ENCODE results near the gene TSNAXIP1. TPM values are rescaled to one million over a fixed set of nuclear protein-coding genes. Genes with fewer than 3 reads are reported as not detected.
A peak's percentile ranks its signal among the peaks of the same experiment; 100 is the strongest.

The TSNAXIP1 gene
- total and polyA plus RNA-seq, 5 donors from 2014 or later = 0.39 TPM; not detected in 4

DNA sequence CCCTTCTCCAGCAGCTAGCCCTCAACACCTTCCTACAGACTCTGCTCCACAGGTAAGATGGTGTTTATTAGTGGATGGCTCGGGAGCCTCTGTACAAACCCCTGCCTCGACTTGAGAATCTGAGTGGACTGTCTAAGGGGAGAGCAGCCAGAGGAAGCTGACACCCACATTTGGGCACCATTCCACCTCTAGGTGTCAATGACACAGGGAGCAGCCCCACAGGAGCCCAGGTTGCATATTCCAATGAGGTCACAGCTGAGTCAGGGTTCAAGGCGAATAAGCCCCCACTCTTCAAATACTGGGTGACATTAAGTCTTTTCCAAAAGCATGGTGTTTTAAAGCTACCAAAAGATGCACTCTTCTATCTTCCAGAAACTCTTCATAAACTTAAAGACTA is 32.2 kb upstream of the TSNAXIP1 start:
- Mint-ChIP-seq H3K4me3 (no peak overlapping the region), H3K36me3 (peaks cover 16% of the 10 kb centered on the region), H3K27ac (peak overlapping the region in 2 of 3 donors; percentile 19 to 62)

DNA sequence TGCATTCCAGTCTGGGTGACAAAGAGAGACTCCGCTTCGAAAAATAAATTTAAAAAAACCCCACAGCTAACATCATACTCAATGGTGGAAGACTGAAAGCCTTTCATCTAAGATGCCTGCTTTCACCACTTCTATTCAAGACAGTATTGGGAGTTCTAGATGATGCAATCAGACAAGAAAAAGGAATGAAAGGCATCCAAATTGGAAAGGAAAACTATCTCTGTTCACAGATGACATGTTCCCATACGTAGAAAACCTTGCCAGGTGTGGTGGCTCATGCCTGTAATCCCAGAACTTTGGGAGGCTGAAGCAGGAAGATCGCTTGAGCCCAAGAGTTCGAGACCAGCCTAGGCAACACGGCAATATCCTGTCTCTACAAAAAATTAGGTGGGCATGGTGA is 31.4 kb upstream of the TSNAXIP1 start:
- Mint-ChIP-seq H3K4me3 (no peak overlapping the region), H3K27me3 (no peaks in the 10 kb centered on the region), H3K36me3 (peaks cover 15% of the 10 kb centered on the region), H3K4me1 (peaks cover 0 to 31% (median 15%) of the 10 kb centered on the region in 4 donors), H3K27ac (no peak overlapping the region), H3K9me3 (no peaks in the 10 kb centered on the region)
- no peak overlapping the region for H3K27ac ChIP-seq (ENCODE audit: insufficient read depth, low read length, poor library complexity, severe bottlenecking)
- no peak overlapping the region for H3K4me3 ChIP-seq (ENCODE audit: low read depth, low read length)
- no peaks in the 10 kb centered on the region for H3K9me3 ChIP-seq (ENCODE audit: control insufficient read depth in 2 of 2, low read length in 2 of 2)
- no peaks in the 10 kb centered on the region for H3K27me3 ChIP-seq (ENCODE audit: control insufficient read depth, insufficient read depth, low read length)
- peaks cover 12% of the 10 kb centered on the region for H3K36me3 ChIP-seq (ENCODE audit: control insufficient read depth, insufficient read depth, low read length)
- ATAC-seq (ENCODE audit: low read depth in 2 of 2) (no peak), DNase-seq (no peak)
- peaks cover 2% of the 10 kb centered on the region for H3K4me1 ChIP-seq (ENCODE audit: control insufficient read depth, insufficient read depth, low read length, poor library complexity, severe bottlenecking)

More for the DNA sequence above, 32.2 kb upstream of the TSNAXIP1 start:
- Histone ChIP-seq H3K4me3 (ENCODE audit: low read depth, low read length) (no peak overlapping the region), H3K27ac (ENCODE audit: insufficient read depth, low read length, poor library complexity, severe bottlenecking) (no peak overlapping the region), H3K9me3 (ENCODE audit: control insufficient read depth in 2 of 2, low read length in 2 of 2) (no peaks in the 10 kb centered on the region), H3K36me3 (ENCODE audit: control insufficient read depth, insufficient read depth, low read length) (peaks cover 17% of the 10 kb centered on the region), H3K4me1 (ENCODE audit: control insufficient read depth, insufficient read depth, low read length, poor library complexity, severe bottlenecking) (no peaks in the 10 kb centered on the region), H3K27me3 (ENCODE audit: control insufficient read depth, insufficient read depth, low read length) (no peaks in the 10 kb centered on the region)
- peaks cover 0 to 26% (median 9%) of the 10 kb centered on the region in 4 donors for H3K4me1 Mint-ChIP-seq
- DNase-seq (no peak), ATAC-seq (ENCODE audit: low read depth in 2 of 2) (no peak)
- H3K9me3 Mint-ChIP-seq = no peaks in the 10 kb centered on the region
- H3K27me3 Mint-ChIP-seq = no peaks in the 10 kb centered on the region

DNA sequence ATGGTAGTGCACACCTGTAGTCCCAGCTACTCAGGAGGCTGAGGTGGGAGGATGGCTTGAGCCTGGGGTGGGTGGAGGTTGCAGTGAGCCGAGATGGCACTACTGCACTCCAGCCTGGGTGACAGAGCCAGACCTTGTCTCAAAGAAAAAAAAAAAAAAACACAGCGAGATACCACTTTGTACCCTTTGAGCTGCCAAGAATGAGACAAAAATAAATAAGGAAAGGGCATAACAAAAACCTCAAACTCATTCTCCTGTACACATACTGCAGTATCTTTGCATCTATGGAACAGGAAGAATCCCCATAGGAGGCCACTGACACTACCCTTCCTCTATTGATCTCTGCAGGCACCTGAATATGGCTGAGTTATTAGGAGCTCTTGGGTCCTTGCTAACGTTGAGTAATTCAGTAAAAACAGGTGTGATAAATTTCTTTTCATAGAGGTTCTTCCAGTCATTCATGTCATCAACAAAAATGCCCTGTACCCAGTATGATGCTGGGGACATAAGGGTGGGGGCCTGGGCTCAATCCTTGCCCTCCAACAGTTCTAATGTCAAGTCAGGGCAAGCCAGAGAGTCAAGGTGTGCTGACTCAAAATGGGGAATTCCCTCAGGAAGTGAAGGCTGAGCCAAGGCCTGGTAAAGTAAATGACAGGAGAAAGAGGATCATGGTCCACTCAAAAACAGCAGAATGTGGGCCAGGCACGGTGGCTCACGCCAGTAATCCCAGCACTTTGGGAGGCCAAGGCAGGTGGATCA is 27.3 kb upstream of the TSNAXIP1 start:
- H3K27me3 ChIP-seq (ENCODE audit: control insufficient read depth, insufficient read depth, low read length) = no peaks in the 10 kb centered on the region
- Mint-ChIP-seq H3K27ac (peak overlapping the region in 2 of 3 donors; percentile 3 to 73), H3K9me3 (no peaks in the 10 kb centered on the region), H3K36me3 (peaks cover 7% of the 10 kb centered on the region), H3K27me3 (no peaks in the 10 kb centered on the region), H3K4me1 (peaks cover 5 to 47% (median 22%) of the 10 kb centered on the region in 4 donors), H3K4me3 (no peak overlapping the region)
- DNase-seq (no peak), ATAC-seq (ENCODE audit: low read depth in 2 of 2) (no peak)
- H3K27ac ChIP-seq (ENCODE audit: insufficient read depth, low read length, poor library complexity, severe bottlenecking) = no peak overlapping the region
- no peaks in the 10 kb centered on the region for H3K36me3 ChIP-seq (ENCODE audit: control insufficient read depth, insufficient read depth, low read length)
- H3K9me3 ChIP-seq (ENCODE audit: control insufficient read depth in 2 of 2, low read length in 2 of 2) = no peaks in the 10 kb centered on the region
- peaks cover 13% of the 10 kb centered on the region for H3K4me1 ChIP-seq (ENCODE audit: control insufficient read depth, insufficient read depth, low read length, poor library complexity, severe bottlenecking)
- H3K4me3 ChIP-seq (ENCODE audit: low read depth, low read length) = no peak overlapping the region

DNA sequence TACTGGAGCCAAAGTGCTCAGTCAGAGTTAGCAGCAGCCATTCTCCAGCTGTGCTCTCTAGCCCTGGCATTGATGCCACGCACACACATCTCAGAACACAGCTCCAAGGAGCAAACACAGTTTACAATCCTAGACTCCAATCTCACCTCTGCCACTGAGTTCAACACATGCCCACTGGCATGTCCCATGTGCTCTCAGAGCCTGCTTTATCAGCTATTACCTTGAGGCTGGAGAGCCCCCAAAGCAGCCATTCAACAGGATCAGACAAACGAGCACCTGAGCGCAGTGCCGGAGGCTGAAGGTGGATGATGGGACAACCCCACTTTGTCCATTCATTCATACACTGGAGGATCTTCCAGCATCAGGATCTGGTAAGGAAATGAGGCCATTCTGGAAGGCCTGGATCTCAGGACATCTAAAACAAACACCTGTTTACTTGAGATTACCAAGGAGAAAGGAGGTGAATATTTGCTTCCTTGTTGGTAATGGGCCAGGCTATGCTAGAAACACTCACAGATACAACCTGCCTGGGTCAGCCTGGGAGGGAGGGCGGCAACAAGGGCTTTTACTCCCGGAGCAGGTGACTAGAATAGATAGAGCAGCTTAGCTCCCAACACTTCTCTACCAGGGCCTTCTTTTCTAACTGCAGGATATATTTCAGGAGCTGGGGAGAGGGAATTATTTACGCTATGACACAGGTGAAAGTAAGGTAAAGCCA is 25.7 kb upstream of the TSNAXIP1 start:
- Mint-ChIP-seq H3K4me3 (peak overlapping the region in 1 of 4 donors; percentile 56), H3K4me1 (peaks cover 5 to 42% (median 22%) of the 10 kb centered on the region in 4 donors), H3K27ac (peak overlapping the region; percentile 52 to 88 (median 79)), H3K36me3 (peaks cover 4% of the 10 kb centered on the region), H3K9me3 (no peaks in the 10 kb centered on the region), H3K27me3 (no peaks in the 10 kb centered on the region)
- no peaks in the 10 kb centered on the region for H3K27me3 ChIP-seq (ENCODE audit: control insufficient read depth, insufficient read depth, low read length)
- peaks cover 13% of the 10 kb centered on the region for H3K4me1 ChIP-seq (ENCODE audit: control insufficient read depth, insufficient read depth, low read length, poor library complexity, severe bottlenecking)
- H3K9me3 ChIP-seq (ENCODE audit: control insufficient read depth in 2 of 2, low read length in 2 of 2) = no peaks in the 10 kb centered on the region
- peak overlapping the region; percentile 51 for H3K27ac ChIP-seq (ENCODE audit: insufficient read depth, low read length, poor library complexity, severe bottlenecking)
- H3K4me3 ChIP-seq (ENCODE audit: low read depth, low read length) = no peak overlapping the region
- no peak for ATAC-seq (ENCODE audit: low read depth in 2 of 2)
- DNase-seq = no peak
- H3K36me3 ChIP-seq (ENCODE audit: control insufficient read depth, insufficient read depth, low read length) = no peaks in the 10 kb centered on the region

DNA sequence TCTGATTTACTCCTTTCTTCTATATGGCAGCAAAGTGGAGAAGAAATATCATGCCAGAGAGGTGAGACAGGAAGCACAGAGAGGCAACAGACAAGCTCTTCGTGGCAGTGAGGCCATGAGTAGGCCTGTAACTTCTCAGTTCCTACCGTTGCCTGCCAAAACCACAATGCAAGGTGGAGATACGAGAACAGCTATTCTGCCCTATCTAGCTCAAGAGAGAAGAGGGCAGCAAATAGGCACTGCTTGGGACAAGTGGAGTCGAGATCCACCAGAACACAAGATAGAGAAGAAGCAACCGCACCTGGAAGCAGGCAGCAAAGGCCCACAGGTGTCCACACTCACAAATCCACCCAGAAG is 25.1 kb upstream of the TSNAXIP1 start:
- H3K27me3 ChIP-seq (ENCODE audit: control insufficient read depth, insufficient read depth, low read length) = no peaks in the 10 kb centered on the region
- Mint-ChIP-seq H3K9me3 (no peaks in the 10 kb centered on the region), H3K4me1 (peaks cover 5 to 44% (median 25%) of the 10 kb centered on the region in 4 donors), H3K27me3 (no peaks in the 10 kb centered on the region), H3K27ac (peak overlapping the region; percentile 52 to 88 (median 79)), H3K36me3 (peaks cover 4% of the 10 kb centered on the region), H3K4me3 (peak overlapping the region in 1 of 4 donors; percentile 56)
- no peaks in the 10 kb centered on the region for H3K9me3 ChIP-seq (ENCODE audit: control insufficient read depth in 2 of 2, low read length in 2 of 2)
- H3K36me3 ChIP-seq (ENCODE audit: control insufficient read depth, insufficient read depth, low read length) = no peaks in the 10 kb centered on the region
- peak; percentile 43 to 74 for ATAC-seq (ENCODE audit: low read depth in 2 of 2)
- no peak overlapping the region for H3K4me3 ChIP-seq (ENCODE audit: low read depth, low read length)
- H3K27ac ChIP-seq (ENCODE audit: insufficient read depth, low read length, poor library complexity, severe bottlenecking) = peak overlapping the region; percentile 51
- DNase-seq = peak in 1 of 3 donors; percentile 55
- peaks cover 13% of the 10 kb centered on the region for H3K4me1 ChIP-seq (ENCODE audit: control insufficient read depth, insufficient read depth, low read length, poor library complexity, severe bottlenecking)

DNA sequence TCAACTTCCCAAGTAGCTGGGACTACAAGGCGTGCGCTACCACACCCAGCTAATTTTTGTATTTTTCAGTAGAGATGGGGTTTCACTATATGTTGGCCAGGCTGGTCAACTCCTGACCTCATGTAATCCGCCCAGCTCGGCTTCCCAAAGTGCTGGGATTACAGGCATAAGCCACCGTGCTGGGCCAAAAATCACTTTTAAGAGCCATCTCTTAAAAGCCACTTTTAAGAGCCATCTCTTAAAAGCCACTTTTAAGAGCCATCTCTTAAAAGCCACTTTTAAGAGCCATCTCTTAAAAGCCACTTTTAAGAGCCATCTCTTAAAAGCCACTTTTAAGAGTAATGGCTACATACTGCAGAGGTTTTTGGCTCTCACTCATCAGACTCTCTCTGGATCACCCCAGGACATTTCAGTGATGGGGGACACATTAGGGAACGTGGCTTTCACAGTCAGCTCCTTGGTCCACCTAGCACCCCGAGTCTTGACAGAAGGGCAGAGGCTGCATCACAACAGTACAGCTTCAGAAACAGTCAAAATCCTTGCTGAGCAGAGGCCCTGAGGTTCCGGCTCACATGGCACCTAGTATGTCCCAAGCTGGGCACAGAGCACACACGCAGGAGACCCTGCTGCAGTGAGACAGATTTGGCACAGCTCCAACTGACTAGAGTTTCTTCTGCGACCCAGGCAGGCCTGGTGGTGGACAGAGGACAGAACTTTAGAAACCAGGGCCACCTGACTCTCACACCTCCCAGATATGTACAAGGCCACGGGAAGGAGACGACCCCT is 23.9 kb upstream of the TSNAXIP1 start:
- DNase-seq (no peak), ATAC-seq (ENCODE audit: low read depth in 2 of 2) (no peak)
- H3K9me3 ChIP-seq (ENCODE audit: control insufficient read depth in 2 of 2, low read length in 2 of 2) = no peaks in the 10 kb centered on the region
- H3K9me3 Mint-ChIP-seq = no peaks in the 10 kb centered on the region
- peaks cover 13% of the 10 kb centered on the region for H3K4me1 ChIP-seq (ENCODE audit: control insufficient read depth, insufficient read depth, low read length, poor library complexity, severe bottlenecking)
- no peaks in the 10 kb centered on the region for H3K27me3 ChIP-seq (ENCODE audit: control insufficient read depth, insufficient read depth, low read length)
- no peak overlapping the region for H3K4me3 ChIP-seq (ENCODE audit: low read depth, low read length)
- no peak overlapping the region for H3K4me3 Mint-ChIP-seq
- H3K27ac ChIP-seq (ENCODE audit: insufficient read depth, low read length, poor library complexity, severe bottlenecking) = no peak overlapping the region
- peak overlapping the region in 1 of 3 donors; percentile 64 for H3K27ac Mint-ChIP-seq
- H3K36me3 ChIP-seq (ENCODE audit: control insufficient read depth, insufficient read depth, low read length) = no peaks in the 10 kb centered on the region
- H3K27me3 Mint-ChIP-seq = no peaks in the 10 kb centered on the region
- H3K36me3 Mint-ChIP-seq = peaks cover 8% of the 10 kb centered on the region
- peaks cover 5 to 46% (median 27%) of the 10 kb centered on the region in 4 donors for H3K4me1 Mint-ChIP-seq

DNA sequence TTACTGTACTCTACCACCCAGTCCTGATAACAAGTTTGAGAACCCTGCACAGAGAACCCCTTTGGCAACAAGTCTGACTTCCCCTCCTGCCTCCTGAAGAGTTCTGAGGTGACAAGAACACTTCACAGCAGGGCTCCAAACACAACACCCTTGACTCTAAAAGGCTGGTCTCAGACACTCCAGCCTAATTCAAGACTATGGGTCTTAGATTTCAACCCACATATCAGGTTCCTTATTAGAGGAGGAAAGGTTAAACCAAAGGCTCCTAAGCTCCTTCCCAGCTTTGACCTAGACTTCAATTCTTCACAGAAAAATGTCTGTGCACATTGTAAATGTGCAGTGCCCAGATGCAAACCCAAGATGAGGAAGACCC is 23.4 kb upstream of the TSNAXIP1 start:
- no peak for DNase-seq
- Histone ChIP-seq H3K4me3 (ENCODE audit: low read depth, low read length) (no peak overlapping the region), H3K4me1 (ENCODE audit: control insufficient read depth, insufficient read depth, low read length, poor library complexity, severe bottlenecking) (peaks cover 13% of the 10 kb centered on the region), H3K9me3 (ENCODE audit: control insufficient read depth in 2 of 2, low read length in 2 of 2) (no peaks in the 10 kb centered on the region), H3K27me3 (ENCODE audit: control insufficient read depth, insufficient read depth, low read length) (no peaks in the 10 kb centered on the region), H3K27ac (ENCODE audit: insufficient read depth, low read length, poor library complexity, severe bottlenecking) (no peak overlapping the region), H3K36me3 (ENCODE audit: control insufficient read depth, insufficient read depth, low read length) (no peaks in the 10 kb centered on the region)
- no peak overlapping the region for H3K4me3 Mint-ChIP-seq
- no peaks in the 10 kb centered on the region for H3K27me3 Mint-ChIP-seq
- H3K9me3 Mint-ChIP-seq = no peaks in the 10 kb centered on the region
- peaks cover 8% of the 10 kb centered on the region for H3K36me3 Mint-ChIP-seq
- H3K4me1 Mint-ChIP-seq = peaks cover 5 to 43% (median 27%) of the 10 kb centered on the region in 4 donors
- no peak for ATAC-seq (ENCODE audit: low read depth in 2 of 2)
- H3K27ac Mint-ChIP-seq = peak overlapping the region in 1 of 3 donors; percentile 64
